Adipocyte (in vitro differentiated cells): ENCODE data around the gene ZNF462.

ENCODE experiments used
- DNase-seq: peaks from one replicate; pipeline ENCODE4 v3.0.0-alpha.2; 2015; ENCODE audit warnings: low read depth
- H3K27me3 ChIP-seq: replicated peaks from 2 replicates; pipeline ENCODE4 v1.7.0; 2013; ENCODE audit warnings: mild to moderate bottlenecking, low read length, moderate library complexity; ENCODE audit not compliant: control insufficient read depth, insufficient read depth
- H3K36me3 ChIP-seq: 2 replicates; pipeline ENCODE4 v1.7.0; 2013; ENCODE audit warnings: low read length, mild to moderate bottlenecking, moderate library complexity; ENCODE audit not compliant: control insufficient read depth, insufficient read depth, severe bottlenecking
- H3K4me1 ChIP-seq: 2 replicates; pipeline ENCODE4 v1.7.0; 2013; ENCODE audit warnings: mild to moderate bottlenecking, low read length, moderate library complexity; ENCODE audit not compliant: control insufficient read depth, insufficient read depth
- H3K4me3 ChIP-seq: 2 replicates; pipeline ENCODE4 v1.7.0; 2013; ENCODE audit warnings: mild to moderate bottlenecking, low read length, moderate library complexity
- H3K9ac ChIP-seq: 2 replicates; pipeline ENCODE4 v1.7.0; 2013; ENCODE audit warnings: mild to moderate bottlenecking, low read length, moderate library complexity
- H3K9me3 ChIP-seq: 2 replicates; pipeline ENCODE4 v1.7.0; 2013; ENCODE audit warnings: mild to moderate bottlenecking, low read length, moderate library complexity; ENCODE audit not compliant: control insufficient read depth

ZNF462 gene

DNA sequence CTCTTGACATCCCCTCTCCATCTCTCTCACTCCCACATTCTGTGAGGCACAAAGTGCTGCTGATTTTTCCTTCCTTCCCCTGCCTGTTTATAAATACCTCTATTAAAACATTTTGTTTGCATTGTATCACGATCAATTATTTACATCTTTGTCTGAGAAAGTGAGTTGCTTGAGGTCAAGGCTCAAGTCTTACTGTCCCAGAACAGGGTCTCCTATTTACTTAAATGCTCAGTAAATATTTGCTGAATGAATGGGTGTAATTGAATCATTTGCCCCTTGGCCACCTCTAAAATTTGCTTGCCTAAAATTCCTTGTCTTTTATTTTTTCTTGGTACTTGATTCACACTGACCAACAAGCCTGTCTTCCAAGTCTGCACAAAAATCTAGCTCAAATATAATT lies 103.5 kb downstream of the ZNF462 start:
- DNase-seq: no peak
- no peaks in the 10 kb centered on the region for H3K9me3 ChIP-seq
- no peak overlapping the region for H3K4me3 ChIP-seq
- H3K36me3 ChIP-seq: peaks cover 12% of the 10 kb centered on the region
- H3K4me1 ChIP-seq: peaks cover 7% of the 10 kb centered on the region
- no peak overlapping the region for H3K9ac ChIP-seq
- no peaks in the 10 kb centered on the region for H3K27me3 ChIP-seq

DNA sequence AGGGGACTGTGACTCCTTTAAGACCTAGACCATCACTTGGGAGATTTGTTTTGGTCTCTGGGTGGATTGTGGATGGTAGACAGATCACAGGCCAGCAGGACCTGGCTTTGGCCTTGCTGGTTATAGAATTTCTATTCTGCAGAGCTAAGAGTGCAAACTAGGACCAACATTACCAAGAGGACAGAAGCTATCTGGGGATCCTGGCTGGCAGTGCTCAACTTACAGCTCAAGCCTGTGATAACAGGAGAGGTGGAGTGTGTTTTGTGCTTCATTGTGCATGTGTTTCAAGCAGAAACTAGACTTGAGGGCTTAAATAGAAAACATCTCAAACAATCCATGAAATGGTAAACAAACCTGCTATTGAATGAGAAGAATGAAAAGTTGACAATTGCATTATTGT lies 106.7 kb downstream of the ZNF462 start:
- H3K9ac ChIP-seq: no peak overlapping the region
- H3K27me3 ChIP-seq: no peaks in the 10 kb centered on the region
- no peaks in the 10 kb centered on the region for H3K9me3 ChIP-seq
- DNase-seq: no peak
- H3K4me3 ChIP-seq: no peak overlapping the region
- H3K4me1 ChIP-seq: peaks cover 7% of the 10 kb centered on the region
- H3K36me3 ChIP-seq: peaks cover 33% of the 10 kb centered on the region

DNA sequence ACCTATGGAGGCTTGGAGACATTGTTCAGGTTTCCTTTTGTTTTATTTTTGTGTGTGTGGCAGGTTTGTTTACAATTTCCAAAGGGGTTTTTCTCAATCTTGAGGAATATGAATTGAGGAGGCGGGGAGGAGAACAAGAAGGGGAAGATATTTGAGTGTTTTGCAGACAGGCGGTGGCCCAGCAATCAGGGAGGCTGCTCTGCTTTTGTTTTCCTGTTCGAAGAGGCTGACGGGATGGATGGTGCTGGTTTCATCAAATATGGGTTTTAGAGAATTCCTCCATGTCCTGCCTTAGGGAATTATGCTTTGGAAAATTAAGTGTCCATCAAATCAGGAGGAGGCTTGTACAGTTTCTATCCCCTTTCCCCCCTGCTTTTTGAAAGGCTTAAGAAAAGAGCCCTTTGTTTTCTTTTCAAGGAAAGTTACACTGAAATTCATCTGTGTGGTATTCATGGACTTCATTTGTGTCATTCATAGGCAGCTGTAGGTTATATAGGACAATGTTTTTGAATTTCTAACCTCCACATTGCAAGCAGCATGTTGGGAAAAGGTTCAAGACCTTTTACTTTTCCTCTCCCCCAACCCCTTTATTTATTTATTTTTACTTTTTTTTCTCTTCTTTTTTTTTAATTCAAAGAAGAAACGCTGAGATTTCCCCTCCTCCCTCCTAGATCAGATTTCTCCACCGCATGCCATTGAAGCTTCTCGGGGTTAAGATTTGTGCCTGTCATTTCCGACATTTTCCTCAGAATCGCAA lies 107.4 kb downstream of the ZNF462 start:
- Histone ChIP-seq H3K36me3 (peaks cover 40% of the 10 kb centered on the region), H3K9ac (no peak overlapping the region), H3K9me3 (no peaks in the 10 kb centered on the region), H3K27me3 (no peaks in the 10 kb centered on the region), H3K4me3 (no peak overlapping the region), H3K4me1 (peaks cover 7% of the 10 kb centered on the region)
- peak; percentile 24 for DNase-seq

DNA sequence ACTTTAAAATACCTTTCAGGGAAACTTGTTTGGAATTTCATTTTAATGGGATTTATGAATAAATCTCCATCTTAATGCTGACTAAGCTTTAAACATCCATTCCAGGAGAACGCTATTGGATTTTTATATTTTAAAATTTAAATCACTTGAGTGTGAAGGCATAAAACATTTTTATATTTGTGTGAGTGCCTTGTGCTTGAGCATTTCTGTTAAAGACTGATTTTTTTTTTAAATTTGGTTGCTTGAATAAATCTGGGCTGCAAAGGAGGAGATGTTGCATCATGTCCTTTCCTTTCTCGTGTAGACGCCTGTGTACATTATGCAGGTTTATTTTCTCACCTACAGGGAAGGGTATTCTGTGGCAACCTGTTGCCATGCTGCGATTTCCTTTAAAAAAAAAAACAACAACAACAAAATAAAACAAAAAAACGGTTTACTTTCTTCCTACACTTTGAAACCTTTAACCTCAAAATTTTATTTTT lies 108.1 kb downstream of the ZNF462 start:
- no peak for DNase-seq
- no peaks in the 10 kb centered on the region for H3K9me3 ChIP-seq
- no peak overlapping the region for H3K4me3 ChIP-seq
- H3K36me3 ChIP-seq: peaks cover 46% of the 10 kb centered on the region
- H3K27me3 ChIP-seq: no peaks in the 10 kb centered on the region
- peaks cover 2% of the 10 kb centered on the region for H3K4me1 ChIP-seq
- no peak overlapping the region for H3K9ac ChIP-seq

DNA sequence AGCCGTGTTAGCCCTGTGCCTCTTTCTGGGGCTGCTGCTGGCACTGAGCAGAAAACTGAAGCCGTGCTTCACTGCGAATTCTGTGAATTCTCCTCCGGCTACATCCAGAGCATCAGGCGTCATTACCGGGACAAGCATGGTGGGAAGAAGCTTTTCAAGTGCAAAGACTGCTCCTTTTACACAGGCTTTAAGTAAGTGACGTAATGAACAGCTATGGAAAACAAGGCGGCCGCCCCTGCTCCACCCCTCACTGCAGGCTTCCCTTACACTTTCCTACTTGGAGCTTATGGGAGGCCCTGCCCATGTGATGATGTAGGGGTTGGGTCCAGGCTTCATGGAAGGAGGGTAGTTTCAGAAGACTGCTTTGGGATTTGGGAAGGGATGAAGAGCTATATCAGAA lies 109.1 kb downstream of the ZNF462 start:
- Histone ChIP-seq H3K9ac (no peak overlapping the region), H3K36me3 (peaks cover 57% of the 10 kb centered on the region), H3K9me3 (no peaks in the 10 kb centered on the region), H3K4me1 (no peaks in the 10 kb centered on the region), H3K4me3 (no peak overlapping the region), H3K27me3 (no peaks in the 10 kb centered on the region)
- no peak for DNase-seq

DNA sequence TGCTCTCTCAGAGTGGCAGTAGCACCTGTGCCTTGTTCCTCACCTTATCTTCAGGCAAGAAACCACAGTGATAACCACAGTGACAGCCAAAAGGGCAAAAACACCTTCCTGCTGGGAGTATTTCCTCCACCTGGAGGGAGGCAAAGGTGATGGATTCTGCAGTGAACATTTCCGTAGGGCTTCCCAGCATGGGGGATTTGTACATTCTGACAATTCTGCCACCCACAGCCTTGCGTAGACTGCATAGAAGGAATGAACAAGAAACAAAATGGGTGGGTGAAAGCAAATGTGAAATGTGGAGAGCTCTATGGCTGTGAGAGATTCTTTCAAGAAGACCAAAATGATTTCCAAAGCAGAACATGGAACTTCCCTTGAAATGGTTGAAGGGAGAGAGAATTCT lies 111.4 kb downstream of the ZNF462 start:
- Histone ChIP-seq H3K4me3 (no peak overlapping the region), H3K4me1 (no peaks in the 10 kb centered on the region), H3K9ac (no peak overlapping the region), H3K36me3 (peaks cover 74% of the 10 kb centered on the region), H3K9me3 (no peaks in the 10 kb centered on the region), H3K27me3 (no peaks in the 10 kb centered on the region)
- DNase-seq: no peak

DNA sequence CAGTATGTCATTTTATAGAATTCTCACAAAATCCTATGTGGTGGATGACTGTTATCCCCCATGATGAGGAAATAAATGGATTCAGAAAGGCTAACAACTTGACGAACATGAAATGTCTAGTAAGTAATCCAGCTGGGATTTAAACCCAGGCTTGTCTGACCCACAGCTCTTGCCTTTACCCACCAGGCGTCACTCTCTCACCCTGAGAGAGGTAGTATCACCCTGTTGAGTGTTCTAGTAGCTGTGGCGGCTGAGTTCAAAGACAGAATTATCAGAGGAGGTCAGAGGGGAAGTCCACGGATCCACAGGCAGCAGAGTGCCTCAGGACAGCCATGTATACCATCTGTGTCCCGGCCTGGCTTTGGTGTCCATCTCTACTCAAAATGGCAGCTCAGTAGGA lies 113.8 kb downstream of the ZNF462 start:
- H3K9ac ChIP-seq: no peak overlapping the region
- H3K27me3 ChIP-seq: no peaks in the 10 kb centered on the region
- peaks cover 74% of the 10 kb centered on the region for H3K36me3 ChIP-seq
- no peaks in the 10 kb centered on the region for H3K4me1 ChIP-seq
- DNase-seq: no peak
- no peak overlapping the region for H3K4me3 ChIP-seq
- no peaks in the 10 kb centered on the region for H3K9me3 ChIP-seq

DNA sequence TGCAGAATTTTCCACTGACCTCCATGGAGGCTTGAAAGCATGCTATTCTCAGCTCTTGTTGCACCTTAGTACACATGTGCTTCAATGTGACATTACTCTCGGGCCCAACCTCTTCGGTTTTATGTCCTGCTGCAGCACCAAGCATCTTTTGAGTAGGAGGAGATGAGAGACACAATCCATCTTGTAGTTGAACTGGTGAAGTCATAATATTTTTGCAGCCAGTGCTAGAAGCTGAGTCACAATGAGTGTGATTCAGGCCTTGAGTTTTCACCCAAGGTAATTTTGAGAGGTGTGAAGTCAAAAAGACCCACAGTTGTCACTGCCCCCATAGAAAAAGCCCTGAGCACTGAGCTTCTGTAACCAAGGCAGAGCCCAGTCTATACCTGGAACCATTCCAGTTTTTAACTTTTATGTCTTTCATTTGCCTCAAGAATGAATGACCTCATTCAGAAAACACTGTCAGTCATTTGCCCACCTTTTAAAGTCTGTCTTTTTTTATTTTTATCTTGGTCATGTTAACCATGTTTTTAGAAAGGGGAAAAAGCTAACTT lies 117.7 kb downstream of the ZNF462 start:
- H3K4me3 ChIP-seq: no peak overlapping the region
- no peak for DNase-seq

DNA sequence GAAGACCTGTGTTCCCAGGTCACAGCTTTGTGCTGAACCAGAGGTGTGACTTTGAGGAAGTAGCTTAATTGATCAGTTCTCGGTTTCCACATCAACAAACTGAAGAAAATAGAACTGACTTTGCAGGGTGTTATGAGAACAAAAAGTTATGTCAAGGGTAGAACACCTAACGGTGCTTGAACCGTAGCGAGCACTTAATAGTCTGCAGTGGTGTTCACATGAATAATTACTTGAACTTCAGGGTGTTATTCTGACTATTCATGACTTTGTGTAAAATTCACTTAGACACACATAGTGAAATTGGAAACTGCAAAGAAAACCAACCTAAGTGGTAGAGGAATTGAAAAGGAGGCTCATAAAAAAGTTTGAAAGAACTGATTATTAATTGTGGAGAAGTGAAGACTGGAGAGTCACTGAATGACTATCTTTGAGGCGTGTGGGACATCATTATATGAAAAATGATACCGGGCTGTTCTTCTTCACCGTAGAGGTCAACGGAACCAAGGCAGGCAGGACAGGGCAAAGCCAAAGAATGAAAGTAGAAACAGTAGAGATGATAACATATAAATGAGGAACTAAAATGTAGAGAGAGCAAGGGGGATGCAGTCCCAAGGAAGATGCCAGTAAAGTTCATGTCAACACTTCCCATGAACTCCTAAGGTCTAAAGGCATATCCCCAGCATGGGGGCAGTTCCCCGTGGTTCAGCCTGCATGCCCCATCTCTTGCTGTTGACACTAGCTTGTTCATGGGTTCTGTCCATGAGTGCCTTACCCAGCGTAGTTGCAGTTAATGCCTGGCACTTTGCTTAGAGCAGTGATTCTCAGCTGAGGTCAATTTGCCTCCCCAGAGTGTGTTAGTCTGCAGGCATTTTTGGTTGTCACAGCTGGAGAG lies 118.7 kb downstream of the ZNF462 start:
- H3K9ac ChIP-seq: no peak overlapping the region
- no peaks in the 10 kb centered on the region for H3K4me1 ChIP-seq
- DNase-seq: no peak
- no peaks in the 10 kb centered on the region for H3K27me3 ChIP-seq
- peaks cover 62% of the 10 kb centered on the region for H3K36me3 ChIP-seq
- H3K9me3 ChIP-seq: no peaks in the 10 kb centered on the region
- no peak overlapping the region for H3K4me3 ChIP-seq

More for the DNA sequence above, 117.7 kb downstream of the ZNF462 start:
- H3K4me1 ChIP-seq: no peaks in the 10 kb centered on the region
- H3K27me3 ChIP-seq: no peaks in the 10 kb centered on the region
- H3K9ac ChIP-seq: no peak overlapping the region
- no peaks in the 10 kb centered on the region for H3K9me3 ChIP-seq
- peaks cover 62% of the 10 kb centered on the region for H3K36me3 ChIP-seq

DNA sequence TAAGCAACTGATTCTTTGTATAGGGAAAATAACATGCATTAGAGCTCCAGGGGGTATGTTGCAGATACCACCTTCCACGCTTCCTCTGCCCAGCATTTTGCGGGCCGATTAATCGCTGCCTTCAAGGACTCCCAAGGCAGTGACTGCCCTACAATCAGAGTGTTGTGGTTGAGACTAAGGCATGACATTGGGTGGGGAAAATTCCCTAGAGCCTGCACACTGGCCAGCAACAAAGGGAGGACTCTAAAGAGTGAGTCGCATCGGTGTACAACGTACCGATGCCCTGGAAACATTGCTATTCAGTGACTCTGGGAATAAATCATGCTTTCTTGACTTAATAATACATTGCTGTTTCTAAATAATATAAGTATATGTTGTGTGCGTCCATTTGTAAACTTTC lies 119.7 kb downstream of the ZNF462 start:
- H3K4me3 ChIP-seq: no peak overlapping the region
- no peaks in the 10 kb centered on the region for H3K4me1 ChIP-seq
- H3K36me3 ChIP-seq: peaks cover 52% of the 10 kb centered on the region
- no peak for DNase-seq
- H3K9ac ChIP-seq: no peak overlapping the region
- no peaks in the 10 kb centered on the region for H3K9me3 ChIP-seq
- no peaks in the 10 kb centered on the region for H3K27me3 ChIP-seq

DNA sequence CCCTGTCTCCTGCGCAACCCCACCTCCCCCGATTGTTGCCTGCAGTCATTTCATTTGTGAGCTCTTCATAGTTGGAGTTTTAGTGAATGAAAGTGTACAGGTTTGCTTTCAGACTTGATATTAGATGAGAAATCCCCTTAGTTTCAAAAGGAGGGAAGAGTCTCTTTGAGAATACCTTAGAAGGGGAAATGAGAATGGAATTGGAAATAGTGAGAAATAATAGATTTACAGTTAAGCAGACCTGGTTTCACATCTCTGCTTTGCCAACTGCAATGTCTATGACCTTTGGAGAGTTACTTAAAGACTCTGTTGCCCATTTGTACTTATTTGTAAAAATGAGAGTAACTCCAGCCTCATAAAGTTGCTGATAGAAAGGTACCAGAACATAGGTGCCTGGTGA lies 120.4 kb downstream of the ZNF462 start:
- H3K4me3 ChIP-seq: no peak overlapping the region
- no peaks in the 10 kb centered on the region for H3K9me3 ChIP-seq
- H3K27me3 ChIP-seq: no peaks in the 10 kb centered on the region
- peaks cover 50% of the 10 kb centered on the region for H3K36me3 ChIP-seq
- no peaks in the 10 kb centered on the region for H3K4me1 ChIP-seq
- DNase-seq: no peak
- no peak overlapping the region for H3K9ac ChIP-seq
